H1 (cell line): ENCODE measurements around the gene BSG. TPM values are rescaled to one million over a fixed set of nuclear protein-coding genes. Genes with fewer than 3 reads are reported as not detected.

Source experiments
- CEBPB ChIP-seq: IDR thresholded peaks from 2 replicates; pipeline ENCODE4 v1.6.1; 2012; ENCODE audit warnings: low read depth, low read length
- CREB1 ChIP-seq: IDR thresholded peaks from 2 replicates; pipeline ENCODE4 v1.6.1; 2012; ENCODE audit warnings: inconsistent platforms
- KDM1A ChIP-seq: fragments of 200-600, 300-600 bp; sonication (generic); IDR thresholded peaks from 2 replicates; pipeline ENCODE4 v1.7.1; 2016; ENCODE audit warnings: mild to moderate bottlenecking, low read length, borderline replicate concordance
- KDM5A ChIP-seq: fragments of 200-600 bp; IDR thresholded peaks from 2 replicates; pipeline ENCODE4 v1.7.1; 2012; ENCODE audit warnings: mild to moderate bottlenecking, low read length, inconsistent platforms, mixed read lengths
- RBBP5 ChIP-seq: IDR thresholded peaks from 2 replicates; pipeline ENCODE4 v1.7.1; 2012; ENCODE audit warnings: low read depth, mild to moderate bottlenecking, inconsistent platforms, low read length, moderate library complexity, borderline replicate concordance
- RFX5 ChIP-seq: IDR thresholded peaks from 2 replicates; pipeline ENCODE4 v1.6.1; 2011; ENCODE audit warnings: low read depth, low read length, improper control_type of control experiment, borderline replicate concordance
- RXRA ChIP-seq: IDR thresholded peaks from 2 replicates; pipeline ENCODE4 v1.6.1; 2011; ENCODE audit warnings: low read depth, mild to moderate bottlenecking, low read length, moderate library complexity; ENCODE audit not compliant: insufficient read depth
- SAP30 ChIP-seq: fragments of 300-600 bp; sonication (generic); IDR thresholded peaks from 2 replicates; pipeline ENCODE4 v1.7.1; 2012; ENCODE audit warnings: low read length, moderate library complexity, mild to moderate bottlenecking, inconsistent platforms; ENCODE audit not compliant: insufficient read depth, insufficient replicate concordance
- SRF ChIP-seq: IDR thresholded peaks from 2 replicates; pipeline ENCODE4 v1.6.1; 2011; ENCODE audit warnings: mild to moderate bottlenecking, low read depth, low read length, moderate library complexity
- TBP ChIP-seq: IDR thresholded peaks from 2 replicates; pipeline ENCODE4 v1.6.1; 2011; ENCODE audit warnings: low read depth, low read length, improper control_type of control experiment
- TCF12 ChIP-seq: IDR thresholded peaks from 2 replicates; pipeline ENCODE4 v1.6.1; 2011; ENCODE audit warnings: low read depth, mild to moderate bottlenecking, low read length
- polyA plus RNA-seq, 7 experiments: library from polyadenylated mRNA; depleted of rRNA in 3 of 7; stranded (reverse) in 5 of 7; unstranded in 2 of 7; fragments of >200 nt in 5 of 7; fragments of 200-250 nt in 2 of 7; gene quantifications; 1 replicate in 5 of 7; 2 replicates in 1 of 7; 4 replicates in 1 of 7; pipeline versions ENCODE4 v1.2.1 to v1.2.3, GENCODE V29; 2011 to 2013; ENCODE audit warnings: missing spikeins in 2 of 7, mixed read lengths in 2 of 7
- total RNA-seq: library from RNA; stranded (reverse); fragmentation: NEBNext Ultra II Directional; extraction: Animal tissue kit (Norgen Biotek cat#: 25700); gene quantifications from 2 replicates; pipeline ENCODE4 v1.2.1, GENCODE V29; 2021
- TF ChIP-seq, protein P1 (sequence below): IDR thresholded peaks from 2 replicates; pipeline ENCODE4 v1.6.1; 2012; ENCODE audit warnings: inconsistent platforms
- TF ChIP-seq, protein P2 (sequence below): IDR thresholded peaks from 2 replicates; pipeline ENCODE4 v1.6.1; 2012; ENCODE audit warnings: inconsistent platforms

Gene BSG
- total and polyA plus RNA-seq, 2 of the 8 experiments (the other 6 are each of a cell fraction or from before 2014, with no cell fraction given): 726 to 1,055 TPM

DNA sequence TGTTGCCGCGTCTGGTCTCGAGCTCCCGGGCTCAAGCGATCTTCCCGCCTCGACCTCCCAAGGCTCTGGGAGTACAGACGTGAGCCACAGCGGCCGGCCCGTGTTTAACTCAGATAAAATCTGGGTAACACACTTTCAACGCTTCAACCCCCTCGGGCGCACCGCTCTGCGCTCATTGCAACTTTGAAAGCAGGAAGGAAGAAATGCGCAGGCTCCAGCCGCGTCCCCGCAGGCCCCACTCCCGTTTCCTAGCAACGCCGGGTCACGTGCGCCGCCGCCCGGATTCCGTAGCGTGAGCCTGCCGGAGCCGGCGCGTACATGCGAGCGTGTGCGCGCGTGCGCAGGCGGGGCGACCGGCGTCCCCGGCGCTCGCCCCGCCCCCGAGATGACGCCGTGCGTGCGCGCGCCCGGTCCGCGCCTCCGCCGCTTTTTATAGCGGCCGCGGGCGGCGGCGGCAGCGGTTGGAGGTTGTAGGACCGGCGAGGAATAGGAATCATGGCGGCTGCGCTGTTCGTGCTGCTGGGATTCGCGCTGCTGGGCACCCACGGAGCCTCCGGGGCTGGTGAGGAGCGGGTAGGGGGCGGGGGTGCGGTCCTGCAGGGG lies at the start of gene BSG (continued):
- TF ChIP-seq RBBP5: no peak; the same call in 1 of the 2 replicates
- no peak for TF ChIP-seq KDM1A
- TF ChIP-seq, protein P1, sequence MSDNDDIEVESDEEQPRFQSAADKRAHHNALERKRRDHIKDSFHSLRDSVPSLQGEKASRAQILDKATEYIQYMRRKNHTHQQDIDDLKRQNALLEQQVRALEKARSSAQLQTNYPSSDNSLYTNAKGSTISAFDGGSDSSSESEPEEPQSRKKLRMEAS: peak; percentile 85
- TF ChIP-seq TBP: peak; percentile 95
- TF ChIP-seq RXRA: no peak
- no peak for TF ChIP-seq SRF
- TF ChIP-seq SAP30: no peak
- no peak for TF ChIP-seq CEBPB
- no peak for TF ChIP-seq TCF12
- TF ChIP-seq KDM5A: no peak
- TF ChIP-seq RFX5: no peak
- TF ChIP-seq, protein P2, sequence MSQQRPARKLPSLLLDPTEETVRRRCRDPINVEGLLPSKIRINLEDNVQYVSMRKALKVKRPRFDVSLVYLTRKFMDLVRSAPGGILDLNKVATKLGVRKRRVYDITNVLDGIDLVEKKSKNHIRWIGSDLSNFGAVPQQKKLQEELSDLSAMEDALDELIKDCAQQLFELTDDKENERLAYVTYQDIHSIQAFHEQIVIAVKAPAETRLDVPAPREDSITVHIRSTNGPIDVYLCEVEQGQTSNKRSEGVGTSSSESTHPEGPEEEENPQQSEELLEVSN: no peak; the same call in 1 of the 2 replicates
- TF ChIP-seq CREB1: peak; percentile 64
